EH (cell line): ENCODE measurements around the gene TATDN2.

Source experiments
- DNase-seq: peaks from one replicate; pipeline ENCODE4 v3.0.0-alpha.2; 2015; ENCODE audit warnings: low read depth

TATDN2 gene

GRCh38 chr3:10317961-10318350 is 69.7 kb downstream of the TATDN2 start:
- no peak for DNase-seq

DNA sequence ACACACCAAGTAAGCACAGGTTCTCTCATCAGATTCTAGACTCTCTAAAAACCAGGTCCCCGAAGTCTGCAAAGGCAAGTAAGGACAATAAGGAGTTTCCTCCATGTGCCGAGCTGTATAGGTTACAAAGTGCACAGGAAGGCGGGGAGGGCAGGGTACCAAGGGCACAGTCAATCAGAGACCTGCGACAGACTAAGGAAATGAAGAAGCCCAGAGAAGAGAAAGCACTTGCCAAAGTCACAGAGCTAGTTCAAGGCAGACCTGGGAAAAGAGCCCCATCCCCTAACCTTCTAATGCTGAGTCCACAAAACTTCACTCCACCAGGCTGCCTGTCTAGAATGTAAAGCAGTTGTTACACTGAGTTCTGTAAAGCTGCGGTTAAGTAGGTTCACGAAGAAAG is 71.0 kb downstream of the TATDN2 start:
- DNase-seq, result no peak

GRCh38 chr3:10319804-10320203 is 71.5 kb downstream of the TATDN2 start:
- DNase-seq, result peak; percentile 31

GRCh38 chr3:10320320-10320677 is 72.0 kb downstream of the TATDN2 start:
- DNase-seq, result peak; percentile 16

DNA sequence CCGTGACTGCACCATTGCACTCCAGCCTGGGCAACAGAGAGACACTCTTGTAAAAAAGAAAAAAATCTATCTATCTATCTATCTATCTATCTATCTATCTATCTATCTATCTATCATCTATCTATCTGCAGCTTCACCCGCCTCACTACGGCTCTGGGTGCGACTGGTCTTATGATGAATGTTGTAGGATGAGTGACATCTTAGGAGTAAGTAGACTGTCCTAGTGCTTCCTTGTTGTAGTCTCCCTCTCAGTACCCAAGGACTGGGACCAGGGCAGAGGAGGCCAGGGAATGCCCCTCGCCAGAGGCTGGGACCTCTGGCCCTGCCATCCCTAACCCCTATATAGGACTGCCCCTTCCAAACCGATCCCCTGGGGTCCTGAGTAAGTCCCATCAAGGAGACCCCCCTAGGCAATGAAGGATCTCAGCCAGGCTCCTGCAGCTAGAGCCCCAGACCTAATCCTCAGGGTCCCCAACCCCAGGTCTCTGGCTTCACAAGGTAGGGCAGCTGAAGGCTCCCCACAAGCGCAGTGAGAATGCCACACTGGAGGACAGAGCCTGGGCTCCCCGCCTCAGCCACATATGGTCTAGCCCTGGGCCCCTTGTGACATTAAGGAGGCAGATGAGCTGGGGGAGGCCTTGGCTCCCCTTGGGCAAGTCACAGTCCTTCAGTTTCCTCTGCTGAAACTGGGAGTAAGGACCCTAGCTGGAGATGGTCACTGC is 73.5 kb downstream of the TATDN2 start:
- DNase-seq, result no peak

DNA sequence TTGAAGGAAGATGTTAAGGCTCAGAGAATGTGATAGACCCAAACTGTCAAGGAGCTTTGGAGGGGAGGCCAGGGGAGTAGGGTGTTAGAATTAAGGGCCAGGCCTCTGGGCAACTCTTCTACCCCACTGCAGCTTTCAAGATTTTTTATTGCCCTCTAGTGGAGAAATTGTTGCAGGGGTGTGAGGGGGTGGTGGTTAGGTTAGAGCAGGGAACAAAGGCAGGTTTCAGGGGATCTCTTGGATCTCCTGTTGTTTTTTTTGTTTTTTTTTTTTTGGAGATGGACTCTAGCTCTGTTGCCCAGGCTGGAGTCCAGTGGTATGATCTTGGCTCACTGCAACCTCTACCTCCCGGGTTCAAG is 74.1 kb downstream of the TATDN2 start:
- DNase-seq, result no peak

DNA sequence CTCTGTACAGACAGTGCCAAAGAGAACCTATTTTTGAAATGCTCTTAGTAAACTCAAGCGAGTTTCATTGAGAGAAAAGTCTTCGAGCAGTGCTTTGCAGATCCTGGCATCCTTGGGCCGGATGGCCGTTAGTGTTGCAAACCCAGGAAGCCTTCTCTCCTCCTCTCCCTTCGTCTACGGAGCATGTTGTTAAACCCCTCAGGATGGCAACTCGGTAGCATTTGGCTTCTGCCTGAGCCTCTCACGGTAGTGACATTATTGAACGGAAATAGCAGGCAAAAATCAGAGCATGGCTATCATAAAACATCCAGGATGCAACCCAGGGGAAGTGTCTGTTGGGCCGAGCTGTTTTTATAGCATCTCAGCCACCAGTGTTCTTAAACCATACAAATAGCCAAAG is 79.3 kb downstream of the TATDN2 start:
- DNase-seq, result no peak

GRCh38 chr3:10328460-10329071 is 80.3 kb downstream of the TATDN2 start:
- no peak for DNase-seq

DNA sequence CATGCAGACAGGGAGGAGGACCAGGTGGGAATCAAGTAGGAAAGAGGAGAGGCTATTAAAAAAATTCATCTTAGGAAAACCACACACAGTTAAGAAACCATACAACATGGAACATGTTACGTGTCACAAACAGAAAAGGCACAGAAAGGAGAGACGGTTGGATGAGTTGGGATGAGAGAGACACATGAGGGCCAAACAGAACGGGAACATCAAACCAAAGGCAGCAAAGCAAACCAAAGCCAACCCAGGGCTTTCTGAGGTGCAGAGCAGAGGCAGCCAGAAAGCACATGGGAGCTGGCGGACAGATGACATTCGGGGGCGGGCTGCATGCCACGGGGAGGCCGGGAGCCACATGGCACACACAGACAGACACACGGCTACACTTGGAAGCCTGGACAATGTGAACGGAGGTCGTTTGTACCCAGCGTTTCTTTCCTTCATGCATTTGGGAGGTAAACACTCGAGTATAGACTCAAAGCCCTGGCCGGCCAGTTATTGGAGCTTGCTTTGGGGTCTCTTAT is 81.3 kb downstream of the TATDN2 start:
- no peak for DNase-seq

- DNase-seq, result no peak
Measured at GRCh38 chr3:10330319-10330718, 82.1 kb downstream of the TATDN2 start.
